HG03558 (cell line): ENCODE results near the gene EGFL7.

ENCODE experiments used
- ATAC-seq: cut with Tn5 transposase; IDR thresholded peaks from one replicate; pipeline ENCODE4 v1.9.1; 2021; ENCODE audit warnings: moderate number of reproducible peaks; ENCODE audit not compliant: unreplicated experiment; ENCODE audit errors: extremely low read depth

EGFL7 gene

GRCh38 chr9:136662656-136663581, at the start of gene EGFL7:
TSS of gene EGFL7 (plus strand) at chr9:136662916. CDS start at chr9:136668283, 5,367 bp downstream.
- ATAC-seq, result no peak

GRCh38 chr9:136613824-136614371, 48.8 kb upstream of the EGFL7 start:
- ATAC-seq, result no peak

GRCh38 chr9:136614372-136614922, 48.3 kb upstream of the EGFL7 start:
- ATAC-seq, result no peak

GRCh38 chr9:136614967-136615623, 47.6 kb upstream of the EGFL7 start:
- ATAC-seq, result no peak

DNA sequence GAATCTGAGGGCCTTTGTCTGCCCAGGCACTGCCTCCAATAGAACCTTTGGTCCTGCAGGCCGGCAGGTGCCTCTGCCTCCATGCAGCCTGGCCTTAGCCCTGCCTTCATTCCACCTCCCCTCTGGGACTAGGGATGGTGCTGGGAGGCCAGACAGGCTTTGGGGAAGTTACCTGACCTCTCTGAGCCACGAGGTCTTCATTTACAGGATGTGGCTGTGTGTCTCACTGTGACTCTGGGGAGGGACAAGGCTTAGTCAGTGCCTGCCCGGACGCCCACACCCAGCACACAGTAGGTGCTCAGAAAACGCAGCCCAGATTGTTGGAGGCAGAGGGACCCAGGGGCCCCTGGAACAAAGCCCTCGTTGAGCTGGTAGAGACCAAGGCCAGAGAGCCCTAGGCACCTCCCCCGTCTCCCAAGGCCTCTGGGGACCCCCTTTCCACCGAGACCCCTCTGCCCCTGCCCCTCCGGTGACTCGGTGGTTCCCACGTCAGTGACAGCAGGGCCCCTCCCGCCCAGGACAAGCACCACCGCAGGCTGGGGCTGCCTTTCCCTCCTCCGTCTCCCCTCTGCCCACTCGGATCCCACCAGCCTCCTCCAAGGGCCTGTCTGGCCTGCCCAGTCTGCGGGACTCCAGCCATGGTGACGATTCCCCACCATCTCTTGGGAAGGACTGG, 46.9 kb upstream of the EGFL7 start:
- no peak for ATAC-seq

- no peak for ATAC-seq
Observed at GRCh38 chr9:136616307-136616635, 46.4 kb upstream of the EGFL7 start.

- ATAC-seq, result no peak
Observed at GRCh38 chr9:136616948-136617695, 45.6 kb upstream of the EGFL7 start.

- ATAC-seq, result no peak
Observed at GRCh38 chr9:136617746-136618579, 44.8 kb upstream of the EGFL7 start.

GRCh38 chr9:136618580-136619547, 43.9 kb upstream of the EGFL7 start:
- no peak for ATAC-seq

- ATAC-seq, result no peak
Observed at GRCh38 chr9:136619742-136620440, 42.8 kb upstream of the EGFL7 start.

GRCh38 chr9:136620441-136621018, 42.2 kb upstream of the EGFL7 start:
- no peak for ATAC-seq

DNA sequence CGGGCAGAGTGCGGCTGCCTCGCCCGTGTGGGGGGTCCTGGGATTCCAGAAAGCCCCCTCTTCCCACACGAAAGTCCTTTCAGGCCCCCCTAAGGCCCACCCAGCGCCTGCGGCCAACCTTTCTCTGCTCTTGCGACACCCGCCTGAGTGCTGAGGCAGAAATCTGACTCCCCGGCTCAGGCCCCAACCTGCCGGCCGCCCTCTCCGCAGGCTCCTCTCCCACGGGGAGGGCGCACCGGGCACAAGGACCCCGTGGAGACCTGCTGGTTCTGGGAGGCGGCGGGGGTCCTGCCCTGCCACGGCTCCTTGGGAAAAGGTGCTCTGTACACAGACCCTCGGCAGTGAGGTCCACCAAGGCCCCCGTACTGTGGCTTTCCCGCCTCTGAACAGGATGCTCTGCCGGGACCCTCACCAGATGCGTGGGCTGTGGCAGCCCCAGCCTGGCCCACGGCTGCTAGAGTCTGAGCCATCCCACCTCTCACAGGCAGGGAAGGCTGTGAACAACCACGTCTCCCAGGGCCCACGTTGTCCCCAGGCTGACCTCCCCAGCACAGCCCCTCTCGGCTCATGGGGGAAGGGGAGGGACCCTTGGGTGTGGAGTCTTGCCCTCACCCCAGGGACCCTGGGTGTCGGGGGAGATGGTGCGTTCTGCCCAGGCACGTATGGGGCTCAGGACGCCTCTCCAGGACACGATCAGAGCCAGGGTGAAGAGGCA, 41.5 kb upstream of the EGFL7 start:
- no peak for ATAC-seq

DNA sequence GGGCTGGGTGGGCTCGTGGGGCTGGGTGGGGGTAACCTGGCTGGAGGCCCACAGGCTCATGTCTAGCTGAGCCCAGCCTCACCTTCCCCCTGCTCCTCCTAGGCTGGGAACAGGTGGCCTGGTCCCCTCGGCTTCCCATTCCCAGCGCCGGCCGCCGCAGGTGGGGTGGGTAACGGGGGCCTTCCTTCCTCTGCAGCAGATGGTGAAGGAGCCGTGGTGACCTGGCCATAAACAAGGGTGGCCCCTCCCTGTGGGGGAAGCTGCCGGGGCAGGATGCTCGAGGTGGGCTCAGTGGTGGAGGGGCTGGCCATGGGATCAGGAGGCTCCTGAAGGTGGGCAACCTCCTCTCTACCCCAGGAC, 41.0 kb upstream of the EGFL7 start:
- ATAC-seq, result no peak

GRCh38 chr9:136622538-136622948, 40.2 kb upstream of the EGFL7 start:
- no peak for ATAC-seq

DNA sequence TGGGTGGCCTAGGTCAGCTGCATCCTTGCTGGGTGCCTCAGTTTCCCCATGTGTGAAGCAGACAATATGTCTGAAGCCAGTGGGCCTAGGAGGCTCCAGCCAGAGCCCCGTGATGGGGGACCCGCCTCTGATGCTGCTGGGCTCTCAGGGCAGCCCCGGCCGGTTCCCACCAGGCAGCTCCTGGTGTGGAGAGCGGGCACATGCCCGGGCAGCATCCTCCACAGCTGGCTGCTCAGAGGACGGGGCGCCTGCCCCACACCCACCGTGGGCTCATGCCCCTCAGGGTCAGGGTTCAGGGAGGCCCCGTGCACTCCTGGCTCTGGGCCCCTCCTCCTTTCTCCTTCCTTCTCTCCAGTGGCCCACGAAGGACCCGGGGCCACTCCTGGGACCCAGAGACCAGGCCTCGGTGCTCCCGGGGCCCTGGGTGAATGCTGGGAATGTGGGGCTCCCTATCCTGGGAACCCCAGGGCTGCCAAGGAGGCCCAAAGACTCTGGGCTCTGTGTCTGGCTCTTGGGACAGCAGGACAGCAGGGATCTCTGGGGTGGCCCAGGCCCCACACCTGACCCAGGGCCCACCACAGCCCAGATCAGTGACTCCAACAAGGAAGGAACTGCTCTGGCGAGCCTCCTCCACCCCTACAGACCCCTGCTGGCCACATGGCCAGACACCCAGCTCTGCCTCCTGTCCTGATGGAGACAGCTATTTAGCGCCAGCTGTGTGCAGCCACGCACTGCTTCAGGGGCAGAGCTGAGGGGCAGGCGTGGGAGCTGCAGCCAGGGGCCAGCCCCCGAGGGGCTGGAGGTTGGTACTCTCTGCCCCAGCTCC, 39.5 kb upstream of the EGFL7 start:
- ATAC-seq, result no peak

GRCh38 chr9:136623842-136624183, 38.9 kb upstream of the EGFL7 start:
- no peak for ATAC-seq
